Heart left ventricle (tissue), 16 donors: ENCODE measurements around the gene MTUS2. TPM values are rescaled to one million over a fixed set of nuclear protein-coding genes. Genes with fewer than 3 reads are reported as not detected.

Experiments
- ATAC-seq, 4 donors: fragments of 200-7000 bp; cut with Tn5 transposase; one replicate each; pipeline ENCODE4 v1.9.1; 2020 to 2022; ENCODE audit warnings: moderate library complexity in 4 of 4, mild to moderate bottlenecking in 3 of 4, moderate number of reproducible peaks in 1 of 4
- DNase-seq, 5 donors: peaks; one replicate each; pipeline ENCODE4 v3.0.0-alpha.2; 2020
- H3K27ac ChIP-seq, 12 donors: fragments of 200-600 bp; sonication (generic) in 4 of 12; one replicate each; pipeline versions ENCODE4 v1.5.0 to v1.8.0; 2016 to 2022; ENCODE audit warnings: mild to moderate bottlenecking in 2 of 12
- H3K27me3 ChIP-seq, 9 donors: fragments of 200-600 bp; sonication (generic) in 2 of 9; one replicate each; pipeline versions ENCODE4 v1.5.1 to v1.8.0; 2016 to 2022; ENCODE audit warnings: mild to moderate bottlenecking in 3 of 9
- H3K36me3 ChIP-seq, 9 donors: fragments of 200-600 bp; sonication (generic) in 2 of 9; one replicate each; pipeline versions ENCODE4 v1.5.0 to v1.8.0; 2018 to 2022; ENCODE audit warnings: mild to moderate bottlenecking in 2 of 9
- H3K4me1 ChIP-seq, 12 donors: fragments of 200-600 bp; sonication (generic) in 4 of 12; one replicate each; pipeline versions ENCODE4 v1.5.0 to v1.8.0; 2016 to 2022; ENCODE audit warnings: mild to moderate bottlenecking in 3 of 12
- H3K4me3 ChIP-seq, 12 donors: fragments of 200-600 bp; sonication (generic) in 4 of 12; one replicate each; pipeline versions ENCODE4 v1.5.0 to v1.8.0; 2017 to 2022; ENCODE audit warnings: mild to moderate bottlenecking in 9 of 12, moderate library complexity in 4 of 12
- H3K9me3 ChIP-seq, 12 donors: fragments of 200-600 bp; sonication (generic) in 4 of 12; one replicate each; pipeline versions ENCODE4 v1.5.0 to v1.8.0; 2016 to 2022; ENCODE audit warnings: mild to moderate bottlenecking in 1 of 12
- CTCF ChIP-seq, 12 donors: fragments of 200-600 bp; sonication (generic) in 4 of 12; IDR thresholded peaks; one replicate each; pipeline versions ENCODE4 v1.5.0 to v1.8.0; 2018 to 2022; ENCODE audit warnings: antibody characterized with exemption in 12 of 12, mild to moderate bottlenecking in 5 of 12
- POLR2A ChIP-seq, 2 donors: fragments of 450-650 bp; IDR thresholded peaks; one replicate each; pipeline ENCODE4 v1.6.1; 2017; ENCODE audit warnings: antibody characterized with exemption in 2 of 2, mild to moderate bottlenecking in 2 of 2, moderate library complexity in 2 of 2
- WGBS, 4 donors: extraction: QIAGEN DNeasy Blood & Tissue Kit in 2 of 4; methylation state at CpG; one replicate each; pipeline versions ENCODE4 v1.1.5 to v1.1.7; 2013 to 2018; 5-methylcytosine and 5-hydroxymethylcytosine counted together
- intact Hi-C, 10 donors: fragments of 100-400 bp; cut with DNase I; formaldehyde crosslinking; loops; one replicate each; pipeline versions ENCODE4 v1.11.1 to v1.14.2; 2022
- polyA plus RNA-seq, 2 donors: library from polyadenylated mRNA; stranded (reverse); fragments of 200-250 nt; gene quantifications; one replicate each; pipeline ENCODE4 v1.2.3, GENCODE V29; 2013
- total RNA-seq, 9 donors: library from RNA; depleted of rRNA in 2 of 9; stranded (reverse); fragments of >200 nt in 2 of 9; fragmentation: NEBNext Ultra II Directional in 3 of 9; extraction: Animal tissue kit (Norgen Biotek cat#: 25700) in 3 of 9; gene quantifications; one replicate each; pipeline versions ENCODE4 v1.1.0 to v1.2.4, GENCODE V29; 2016 to 2023
- donor health status: ischemic (EF 13 %, LVEDD 7.1; RV severe dilation, severe dysfunction).
- donor health status: healthy with polysubstance abuse.
- donor health status: DM: no; HTN: yes; CAD: no.
- donor health status: DM: no; HTN: no; CAD: no.
- donor health status: ischemic (EF 25% LVEDD 6.9; RV normal size, moderate dysfunction).
- donor health status: ischemic (EF 25% LVEDD 5.7; RV mildly dilated, moderate dysfunction).
- donor health status: healthy.
- donor health status: DM: yes; HTN: yes; CAD: no.
- donor health status: ischemic (EF 35%, LVEDD 5.7; RV mildly dilated, moderate dysfunction).
- donor health status: nonischemic (EF 11% LVEDD 7.7; RV severe dilation, severe dysfunction).
- donor health status: DM: yes; HTN: yes; CAD: no.
- donor health status: PGD.
- donor health status: ischemic (EF 29% LVEDD 5.4; RV normal size, mild dysfunction).
- donor health status: nonischemic (EF 23%, LVEDD 6.1; RV moderate dilation, normal function).

MTUS2 gene
- total and polyA plus RNA-seq, 11 donors = 28.7 to 174 (median 67.9) TPM

DNA sequence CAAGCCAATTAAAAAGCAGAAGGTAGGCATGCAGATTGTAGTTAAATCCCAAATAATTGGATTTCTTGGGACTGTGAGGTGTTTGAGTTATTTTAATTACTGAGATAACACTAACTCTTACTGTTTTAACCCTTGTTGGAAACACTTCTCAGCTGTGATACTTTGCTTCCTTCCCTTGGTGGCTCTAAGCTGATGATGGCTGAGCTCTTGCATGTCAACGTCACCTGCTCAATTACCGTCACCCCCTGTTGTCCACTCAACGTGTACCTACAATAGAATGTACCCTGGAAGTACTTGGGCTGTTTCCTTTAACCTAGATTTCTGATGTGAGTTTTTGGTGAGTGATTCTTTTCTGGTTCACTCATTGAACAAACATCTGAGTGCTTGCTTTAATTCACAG is 471.9 kb downstream of the MTUS2 start:
- H3K4me1 ChIP-seq = no peaks in the 10 kb centered on the region
- no peak for ATAC-seq
- intact Hi-C loops = no loop called here
- no peak overlapping the region for H3K4me3 ChIP-seq
- no peaks in the 10 kb centered on the region for H3K36me3 ChIP-seq
- H3K27ac ChIP-seq = no peak overlapping the region
- WGBS, 4 donors = 31 to 38% (median 35%) methylated on average over 3 of the region's 3 CpGs
- H3K27me3 ChIP-seq = no peaks in the 10 kb centered on the region
- TF ChIP-seq POLR2A (IDR thresholded peaks at IDR 0.05) (no peak), CTCF (IDR thresholded peaks at IDR 0.05) (no peak)
- no peaks in the 10 kb centered on the region for H3K9me3 ChIP-seq
- DNase-seq = no peak

DNA sequence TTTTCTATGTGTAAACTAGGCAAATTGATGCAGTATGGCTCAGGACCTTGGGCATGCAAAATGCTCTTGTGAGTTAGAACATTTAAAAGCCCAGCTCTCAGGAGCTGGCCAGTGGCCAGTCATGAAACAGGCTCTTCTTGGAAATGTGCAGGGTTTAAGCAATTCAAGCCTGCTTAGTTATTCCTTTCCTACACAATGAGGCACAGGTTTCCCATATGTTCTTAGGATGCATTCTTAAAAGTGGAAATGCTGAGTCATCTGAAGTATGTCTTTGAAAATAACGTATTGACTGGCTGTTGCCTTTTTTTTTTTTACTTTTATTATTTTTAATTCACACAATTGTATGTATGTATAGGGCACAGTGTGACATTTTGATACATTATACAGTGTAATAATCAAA is 474.7 kb downstream of the MTUS2 start:
- Histone ChIP-seq H3K4me1 (no peaks in the 10 kb centered on the region), H3K27ac (no peak overlapping the region), H3K4me3 (no peak overlapping the region), H3K27me3 (no peaks in the 10 kb centered on the region), H3K9me3 (no peaks in the 10 kb centered on the region), H3K36me3 (no peaks in the 10 kb centered on the region)
- intact Hi-C loops = no loop called here
- DNase-seq = no peak
- WGBS, 4 donors = 0 to 56% (median 14%) methylated on average over 1 of the region's 1 CpG
- TF ChIP-seq POLR2A (IDR thresholded peaks at IDR 0.05) = no peak
- no peak for TF ChIP-seq CTCF (IDR thresholded peaks at IDR 0.05)
- ATAC-seq = no peak

- Histone ChIP-seq H3K27me3 (no peaks in the 10 kb centered on the region), H3K4me3 (no peak overlapping the region), H3K4me1 (no peaks in the 10 kb centered on the region), H3K36me3 (no peaks in the 10 kb centered on the region), H3K27ac (no peak overlapping the region), H3K9me3 (peaks cover 0 to 20% (median 0%) of the 10 kb centered on the region in 12 donors)
- intact Hi-C loops = no loop called here
- TF ChIP-seq CTCF (IDR thresholded peaks at IDR 0.05) (no peak), POLR2A (IDR thresholded peaks at IDR 0.05) (no peak)
- DNase-seq (no peak), ATAC-seq (no peak)
- WGBS, 4 donors = 65 to 73% (median 71%) methylated on average over 1 of the region's 1 CpG
Observed at GRCh38 chr13:29301027-29301426, 480.9 kb downstream of the MTUS2 start.

DNA sequence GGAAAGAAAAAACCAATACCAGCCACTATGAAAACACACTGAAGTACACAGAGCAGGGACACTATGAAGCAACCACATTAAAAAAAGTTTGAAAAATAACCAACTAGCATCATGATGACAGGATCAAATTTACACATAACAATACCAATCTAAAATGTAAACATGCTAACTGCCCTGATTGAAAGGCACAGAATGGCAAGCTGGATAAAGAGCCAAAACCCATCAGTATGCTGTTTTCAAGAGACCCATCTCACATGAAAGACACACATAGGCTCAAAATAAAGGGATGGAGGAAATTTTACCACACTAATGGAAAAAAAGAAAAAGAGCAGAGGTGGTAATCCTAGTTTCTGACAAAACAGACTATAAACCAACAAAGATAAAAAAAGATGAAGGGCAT is 484.0 kb downstream of the MTUS2 start:
- no peaks in the 10 kb centered on the region for H3K4me1 ChIP-seq
- H3K36me3 ChIP-seq = no peaks in the 10 kb centered on the region
- H3K4me3 ChIP-seq = no peak overlapping the region
- DNase-seq (no peak), ATAC-seq (no peak)
- intact Hi-C loops = no loop called here
- H3K27me3 ChIP-seq = no peaks in the 10 kb centered on the region
- TF ChIP-seq POLR2A (IDR thresholded peaks at IDR 0.05) (no peak), CTCF (IDR thresholded peaks at IDR 0.05) (no peak)
- H3K27ac ChIP-seq = no peak overlapping the region
- H3K9me3 ChIP-seq = peaks cover 0 to 25% (median 0%) of the 10 kb centered on the region in 12 donors
